GM12801 (cell line): ENCODE measurements around the gene TSSK2.

Experiments
- TF ChIP-seq, protein P1 (sequence below): IDR thresholded peaks from one replicate; pipeline ENCODE4 v1.5.1; 2011; ENCODE audit warnings: control low read depth; ENCODE audit not compliant: insufficient read length; ENCODE audit errors: extremely low read depth

Gene TSSK2

DNA sequence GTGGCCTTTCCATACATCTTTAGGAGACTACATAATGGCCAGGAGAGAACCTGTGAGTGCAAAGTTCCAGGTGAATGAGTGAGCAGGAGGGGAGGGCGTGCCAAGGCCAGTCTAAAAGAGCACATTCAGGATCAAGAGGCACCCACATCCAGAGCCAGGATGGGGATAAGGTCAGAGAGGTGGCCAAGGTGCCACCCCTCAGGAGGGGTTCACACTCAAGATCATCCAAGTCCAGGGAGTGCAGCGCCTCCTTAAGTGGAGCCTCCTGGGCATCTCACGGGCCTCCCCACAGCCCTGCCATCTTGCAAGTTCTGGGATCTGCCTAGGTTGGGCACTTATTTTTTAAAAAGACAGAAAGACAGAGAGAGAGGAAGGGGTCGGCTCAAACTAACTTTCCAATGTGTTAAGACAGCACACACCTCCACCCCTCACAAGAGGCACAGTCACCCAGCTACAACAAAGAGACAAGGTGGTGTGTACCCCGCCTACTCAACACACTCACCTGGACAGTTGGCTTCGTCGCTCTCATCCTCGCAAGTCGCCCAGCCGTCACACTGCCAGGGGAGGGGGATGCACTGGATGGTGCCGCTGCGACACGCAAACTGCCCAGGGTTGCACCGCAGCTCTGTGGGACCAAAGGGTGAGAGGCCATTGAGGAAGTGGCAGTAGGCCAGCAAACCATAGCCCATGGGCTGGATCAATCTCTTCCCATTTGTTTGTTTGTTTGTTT is 42.1 kb upstream of the TSSK2 start:
- TF ChIP-seq, protein P1, sequence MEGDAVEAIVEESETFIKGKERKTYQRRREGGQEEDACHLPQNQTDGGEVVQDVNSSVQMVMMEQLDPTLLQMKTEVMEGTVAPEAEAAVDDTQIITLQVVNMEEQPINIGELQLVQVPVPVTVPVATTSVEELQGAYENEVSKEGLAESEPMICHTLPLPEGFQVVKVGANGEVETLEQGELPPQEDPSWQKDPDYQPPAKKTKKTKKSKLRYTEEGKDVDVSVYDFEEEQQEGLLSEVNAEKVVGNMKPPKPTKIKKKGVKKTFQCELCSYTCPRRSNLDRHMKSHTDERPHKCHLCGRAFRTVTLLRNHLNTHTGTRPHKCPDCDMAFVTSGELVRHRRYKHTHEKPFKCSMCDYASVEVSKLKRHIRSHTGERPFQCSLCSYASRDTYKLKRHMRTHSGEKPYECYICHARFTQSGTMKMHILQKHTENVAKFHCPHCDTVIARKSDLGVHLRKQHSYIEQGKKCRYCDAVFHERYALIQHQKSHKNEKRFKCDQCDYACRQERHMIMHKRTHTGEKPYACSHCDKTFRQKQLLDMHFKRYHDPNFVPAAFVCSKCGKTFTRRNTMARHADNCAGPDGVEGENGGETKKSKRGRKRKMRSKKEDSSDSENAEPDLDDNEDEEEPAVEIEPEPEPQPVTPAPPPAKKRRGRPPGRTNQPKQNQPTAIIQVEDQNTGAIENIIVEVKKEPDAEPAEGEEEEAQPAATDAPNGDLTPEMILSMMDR = no peak

DNA sequence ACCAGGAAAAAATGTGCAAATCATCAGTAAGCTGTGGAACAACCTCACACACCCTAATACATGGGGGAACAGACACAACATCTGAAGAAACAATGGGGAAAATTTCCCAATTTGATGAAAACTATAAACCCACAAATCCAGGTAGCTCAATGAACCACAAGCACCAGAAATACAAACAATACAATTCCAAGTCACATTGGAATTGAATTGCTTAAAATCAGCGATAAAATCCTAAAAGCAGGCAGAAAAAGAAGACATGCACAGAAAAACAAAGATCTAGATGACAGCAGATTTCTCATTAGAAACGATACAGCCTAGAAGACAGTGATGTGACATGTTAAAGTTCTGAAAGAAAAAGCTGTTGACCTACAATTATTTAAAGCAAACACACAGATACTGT is 40.9 kb upstream of the TSSK2 start:
- TF ChIP-seq, protein P1 = no peak

DNA sequence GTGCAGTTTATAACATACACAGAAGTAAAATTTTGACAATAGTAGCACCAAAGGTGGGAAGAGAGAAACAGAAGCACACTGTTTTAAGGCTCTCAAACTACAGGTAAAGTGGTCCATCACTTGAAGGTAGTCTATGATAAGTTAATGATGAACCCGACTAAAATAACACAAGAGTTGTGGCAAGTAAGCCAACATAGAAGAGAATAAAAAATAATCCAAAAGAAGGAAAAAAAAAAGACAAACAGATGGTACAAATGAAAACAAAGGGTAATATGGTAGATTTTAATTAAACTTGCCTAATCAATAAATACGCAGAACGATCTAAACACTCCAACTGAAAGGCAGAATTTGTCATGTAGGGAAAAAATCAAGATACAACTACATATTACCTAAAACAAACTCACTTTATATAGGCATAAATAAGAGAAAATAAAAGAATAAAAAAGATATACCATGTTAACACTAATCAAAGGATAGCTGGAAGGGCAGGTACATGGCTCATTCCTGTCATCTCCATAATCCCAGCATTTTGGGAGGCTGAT is 40.5 kb upstream of the TSSK2 start:
- TF ChIP-seq, protein P1 = no peak

DNA sequence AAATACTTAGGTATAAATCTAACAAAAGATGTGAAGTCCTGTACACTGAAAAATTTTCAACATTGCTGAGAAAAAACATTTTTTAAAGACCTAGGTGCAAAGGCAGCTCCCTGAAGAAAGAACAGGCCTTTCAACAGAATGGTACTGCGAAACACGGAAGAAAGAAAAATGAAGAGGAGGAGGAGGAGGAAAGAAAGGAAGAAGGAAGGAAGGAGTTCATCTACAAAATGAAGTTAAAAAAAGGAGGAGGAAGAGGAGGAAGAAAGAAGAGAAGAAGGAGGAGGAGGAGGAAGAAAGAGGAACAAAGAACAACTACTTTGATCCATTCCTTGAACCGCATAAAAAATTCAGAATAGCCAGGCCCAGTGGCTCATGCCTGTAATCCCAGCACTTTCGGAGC is 38.4 kb upstream of the TSSK2 start:
- TF ChIP-seq, protein P1 = no peak

DNA sequence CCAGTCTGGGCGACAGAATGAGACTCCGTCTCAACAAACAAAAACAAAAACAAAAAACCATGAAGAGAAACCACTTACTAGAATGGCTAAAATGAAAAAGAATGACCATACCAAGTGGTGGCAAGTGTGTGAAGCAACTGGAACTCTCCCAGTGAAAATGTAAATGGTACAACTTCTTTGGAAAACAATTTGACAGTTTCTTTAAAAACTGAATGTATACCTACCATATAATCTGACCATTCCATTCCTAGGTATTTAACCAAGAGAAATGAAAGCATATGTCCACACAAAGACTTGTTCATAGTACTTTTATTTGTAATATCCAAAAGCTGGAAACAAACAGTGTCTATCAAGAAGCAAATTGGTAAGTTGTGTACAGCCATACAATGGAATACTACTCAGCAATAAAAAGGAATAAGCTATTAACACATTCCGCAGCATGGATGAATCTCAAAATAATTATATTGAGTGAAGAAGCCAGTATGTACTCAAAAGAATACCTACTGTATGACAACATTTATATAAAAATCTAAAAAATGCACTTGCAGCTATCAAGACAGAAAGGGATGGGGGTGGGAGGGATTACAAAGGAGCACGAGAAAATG is 36.6 kb upstream of the TSSK2 start:
- TF ChIP-seq, protein P1 = no peak

DNA sequence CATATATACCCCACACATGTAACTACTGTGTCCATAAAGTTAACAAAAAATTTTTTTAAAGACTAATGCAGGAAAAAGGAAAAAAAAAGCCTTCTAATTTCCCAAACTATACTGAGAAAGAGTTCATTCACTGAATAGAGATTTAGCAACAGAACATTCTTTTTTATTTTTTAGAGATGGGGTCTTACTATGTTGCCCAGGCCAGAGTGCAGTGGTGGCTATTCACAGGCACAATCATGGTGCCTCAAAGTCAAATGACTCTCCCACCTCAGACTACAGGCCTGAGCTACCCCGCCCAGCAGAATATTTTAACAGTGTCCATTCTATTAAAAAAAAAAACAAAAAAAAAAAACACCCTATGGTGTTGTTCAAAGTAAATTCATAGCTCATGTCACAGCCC is 34.6 kb upstream of the TSSK2 start:
- TF ChIP-seq, protein P1 = no peak

DNA sequence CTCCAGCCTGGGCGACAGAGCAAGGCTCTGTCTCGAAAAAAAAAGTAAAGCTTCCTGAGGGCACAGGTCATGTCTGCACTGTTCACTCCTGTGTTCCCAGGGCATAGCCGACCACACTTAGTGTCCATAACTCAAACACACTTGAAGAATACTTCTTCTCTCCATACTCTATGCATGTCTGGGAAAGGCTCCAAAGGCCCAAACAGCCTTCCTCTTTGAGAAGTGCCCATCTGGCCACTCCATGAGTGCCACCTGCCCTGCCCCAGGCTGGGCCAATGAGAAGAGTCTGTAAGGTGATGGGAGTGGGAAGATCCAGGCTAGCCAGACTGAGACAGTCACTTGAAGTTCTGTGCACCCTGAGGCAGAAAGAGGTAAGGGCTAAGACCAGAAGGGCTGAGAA is 33.6 kb upstream of the TSSK2 start:
- TF ChIP-seq, protein P1 = no peak
